ENCODE measurements around the gene MT1A. TPM values are rescaled to one million over a fixed set of nuclear protein-coding genes. Genes with fewer than 3 reads are reported as not detected.
"Not testable (repeated sequence)": the region's sequence is repeated elsewhere in the genome, so short reads cannot be mapped to it uniquely, and the experiment has no call there.

Gene MT1A
- total RNA-seq, 1 donor from 2014 or later: 2.1 TPM

DNA sequence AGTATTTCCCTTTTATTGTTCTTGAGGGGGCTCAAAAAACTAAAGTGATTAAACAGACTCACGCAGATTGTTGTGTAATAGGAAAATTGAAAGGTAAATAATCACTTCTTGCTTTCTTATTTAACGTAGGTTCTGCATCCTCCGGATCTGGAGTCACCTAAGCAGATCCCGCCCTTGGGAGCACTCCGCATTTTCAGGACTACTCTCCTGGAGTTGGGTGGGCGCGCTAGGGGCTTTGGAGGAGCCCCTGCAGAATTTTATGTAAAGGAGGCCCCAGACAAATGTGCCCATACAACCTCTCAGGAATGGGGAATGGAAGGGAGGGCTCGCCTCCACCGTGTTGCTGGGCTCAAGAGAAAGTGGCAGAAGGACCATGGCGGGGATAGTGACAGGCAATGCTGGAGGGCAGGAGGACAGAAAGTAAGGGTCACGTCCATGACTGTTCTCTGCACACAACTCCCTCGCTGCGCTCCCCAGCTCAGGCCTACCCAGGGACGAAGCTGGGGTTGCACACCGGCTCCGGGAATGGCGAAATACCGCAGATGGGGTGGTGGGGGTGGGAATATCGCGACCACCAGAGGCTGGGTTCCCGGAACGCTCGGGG is 21.8 kb upstream of the MT1A start:
- no peak for DNase-seq
- Mint-ChIP-seq H3K9me3 (no peaks in the 10 kb centered on the region), H3K4me1 (peaks cover 43% of the 10 kb centered on the region), H3K36me3 (ENCODE audit: low read depth) (no peaks in the 10 kb centered on the region), H3K27me3 (no peaks in the 10 kb centered on the region), H3K27ac (peak overlapping the region; percentile 59), H3K4me3 (peak overlapping the region; percentile 86)
- intact Hi-C loops (cut with micrococcal nuclease): loop anchor here (1.0 to 10.0 kb wide), 4 partner anchors 7 to 988 kb away; partner anchors contain the start of genes CCDC102A and MT1E

GRCh38 chr16:56617212-56618085 is 21.0 kb upstream of the MT1A start:
- H3K27me3 Mint-ChIP-seq: no peaks in the 10 kb centered on the region
- H3K9me3 Mint-ChIP-seq: no peaks in the 10 kb centered on the region
- H3K4me1 Mint-ChIP-seq: peaks cover 41% of the 10 kb centered on the region
- peak overlapping the region; percentile 86 for H3K4me3 Mint-ChIP-seq
- H3K36me3 Mint-ChIP-seq (ENCODE audit: low read depth): no peaks in the 10 kb centered on the region
- peak; percentile 92 for DNase-seq
- H3K27ac Mint-ChIP-seq: peak overlapping the region; percentile 67
- intact Hi-C loops (cut with micrococcal nuclease): loop anchor here (1.0 to 10.0 kb wide), 4 partner anchors 8 to 987 kb away; partner anchors contain the start of genes CCDC102A and MT1E

DNA sequence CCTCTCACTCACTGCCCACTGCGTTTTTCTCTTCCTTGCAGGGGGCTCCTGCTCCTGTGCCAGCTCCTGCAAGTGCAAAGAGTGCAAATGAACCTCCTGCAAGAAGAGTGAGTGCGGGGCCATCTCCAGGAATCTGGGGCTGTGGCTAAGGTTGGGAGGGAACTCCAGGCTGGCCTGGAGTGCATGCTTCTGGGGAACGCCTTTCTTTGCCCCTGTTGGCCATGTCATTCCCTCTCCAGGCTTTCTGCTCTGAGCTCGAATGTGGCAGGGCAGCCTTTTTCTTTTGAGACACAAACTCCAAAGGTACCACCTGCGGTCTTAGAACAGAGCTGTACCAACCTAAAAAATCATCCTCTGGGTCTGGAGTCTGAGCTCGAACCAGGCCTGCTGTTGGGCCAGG is 20.3 kb upstream of the MT1A start:
- no peaks in the 10 kb centered on the region for H3K27me3 Mint-ChIP-seq
- H3K4me3 Mint-ChIP-seq: peak overlapping the region; percentile 86
- no peak for DNase-seq
- intact Hi-C loops (cut with micrococcal nuclease): loop anchor here (10.0 kb wide), 2 partner anchors 917 to 987 kb away; partner anchors contain the start of gene CCDC102A
- H3K9me3 Mint-ChIP-seq: no peaks in the 10 kb centered on the region
- no peaks in the 10 kb centered on the region for H3K36me3 Mint-ChIP-seq (ENCODE audit: low read depth)
- no peak overlapping the region for H3K27ac Mint-ChIP-seq
- peaks cover 38% of the 10 kb centered on the region for H3K4me1 Mint-ChIP-seq

- no peaks in the 10 kb centered on the region for H3K36me3 Mint-ChIP-seq (ENCODE audit: low read depth)
- intact Hi-C loops (cut with micrococcal nuclease): no loop called here
Measured at GRCh38 chr16:56620339-56620897, 18.0 kb upstream of the MT1A start.

GRCh38 chr16:56621665-56622445 is 16.6 kb upstream of the MT1A start:
- H3K36me3 Mint-ChIP-seq (ENCODE audit: low read depth); DNase-seq; H3K27ac Mint-ChIP-seq; H3K4me3 Mint-ChIP-seq; intact Hi-C loops (cut with micrococcal nuclease); H3K27me3 Mint-ChIP-seq; H3K9me3 Mint-ChIP-seq: not testable (repeated sequence)
- H3K4me1 Mint-ChIP-seq: peaks cover 27% of the 10 kb centered on the region

More at GRCh38 chr16:56620339-56620897, 18.0 kb upstream of the MT1A start:
- Mint-ChIP-seq H3K27me3 (no peaks in the 10 kb centered on the region), H3K9me3 (no peaks in the 10 kb centered on the region), H3K27ac (no peak overlapping the region), H3K4me1 (peaks cover 23% of the 10 kb centered on the region), H3K4me3 (no peak overlapping the region)
- no peak for DNase-seq

DNA sequence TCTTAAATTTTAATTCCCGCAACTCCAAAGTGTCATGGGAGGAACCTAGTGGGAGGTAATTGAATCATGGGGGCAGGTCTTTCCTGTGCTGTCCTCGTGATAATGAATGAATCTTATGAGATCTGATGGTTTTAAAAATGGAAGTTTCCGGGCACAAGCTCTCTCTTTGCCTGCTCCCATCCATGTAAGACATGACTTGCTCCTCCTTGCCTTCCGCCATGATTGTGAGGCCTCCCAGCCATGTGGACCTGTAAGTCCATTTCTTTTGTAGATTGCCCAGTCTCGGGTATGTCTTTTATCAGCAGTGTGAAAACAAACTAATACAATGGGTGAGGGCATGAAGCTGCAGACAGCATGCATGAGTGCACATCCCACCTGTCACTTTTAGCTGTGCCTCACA is 15.3 kb upstream of the MT1A start:
- intact Hi-C loops (cut with micrococcal nuclease); H3K36me3 Mint-ChIP-seq (ENCODE audit: low read depth); H3K9me3 Mint-ChIP-seq; DNase-seq; H3K27me3 Mint-ChIP-seq; H3K27ac Mint-ChIP-seq; H3K4me3 Mint-ChIP-seq: not testable (repeated sequence)
- H3K4me1 Mint-ChIP-seq: peaks cover 20% of the 10 kb centered on the region

GRCh38 chr16:56623637-56624036 is 14.8 kb upstream of the MT1A start:
- Mint-ChIP-seq H3K9me3 (no peaks in the 10 kb centered on the region), H3K27ac (no peak overlapping the region), H3K4me1 (peaks cover 19% of the 10 kb centered on the region), H3K4me3 (no peak overlapping the region), H3K27me3 (peaks cover under 1% of the 10 kb centered on the region), H3K36me3 (ENCODE audit: low read depth) (no peaks in the 10 kb centered on the region)
- intact Hi-C loops (cut with micrococcal nuclease): no loop called here
- DNase-seq: no peak

DNA sequence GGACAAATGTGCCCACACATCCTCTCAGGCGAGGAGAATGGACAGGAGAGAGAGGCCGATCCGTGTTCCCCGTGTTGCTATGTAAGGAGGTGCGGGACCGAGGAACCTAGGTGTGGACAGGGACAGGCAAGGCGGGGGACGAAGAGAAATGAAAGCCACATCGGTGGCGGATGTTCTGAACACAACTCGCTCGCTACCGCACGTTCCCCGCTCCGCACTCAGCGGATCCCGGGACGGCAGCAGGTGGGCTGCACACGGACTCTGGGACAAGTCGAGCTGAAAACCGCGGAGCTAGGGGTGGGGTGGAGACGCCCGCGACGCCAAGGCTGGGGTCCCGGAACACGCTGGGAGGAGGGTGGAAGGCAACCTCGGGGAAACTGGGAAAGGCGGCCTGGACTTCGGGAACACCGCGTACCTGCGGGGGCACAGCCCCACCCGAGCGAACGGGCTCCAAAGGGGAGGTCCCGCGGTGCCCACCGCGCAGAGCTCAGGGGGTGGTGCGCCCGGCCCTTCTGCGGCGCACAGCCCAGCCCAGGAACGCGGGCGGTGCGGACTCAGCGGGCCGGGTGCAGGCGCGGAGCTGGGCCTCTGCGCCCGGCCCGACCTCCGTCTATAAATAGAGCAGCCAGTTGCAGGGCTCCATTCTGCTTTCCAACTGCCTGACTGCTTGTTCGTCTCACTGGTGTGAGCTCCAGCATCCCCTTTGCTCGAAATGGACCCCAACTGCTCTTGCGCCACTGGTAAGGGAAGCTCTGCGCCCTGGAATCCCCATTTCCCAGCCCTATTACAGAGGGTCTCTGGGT is 13.1 kb upstream of the MT1A start, which contains the start of gene MT1E:
MT1E (plus strand) TSS at position 642 of the 803 bp plus-strand sequence; CDS start at position 713, 71 bp downstream.
- intact Hi-C loops (cut with micrococcal nuclease): loop anchor here (1.0 kb wide), 2 partner anchors 8 to 17 kb away; partner anchors contain the start of gene MT2A
- H3K4me1 Mint-ChIP-seq: peaks cover 22% of the 10 kb centered on the region
- DNase-seq: peak; percentile 94
- H3K9me3 Mint-ChIP-seq: no peaks in the 10 kb centered on the region
- peaks cover 7% of the 10 kb centered on the region for H3K27me3 Mint-ChIP-seq
- H3K4me3 Mint-ChIP-seq: peak within 1 kb of the TSS; percentile 90
- H3K36me3 Mint-ChIP-seq (ENCODE audit: low read depth): no peaks in the 10 kb centered on the region
- H3K27ac Mint-ChIP-seq: peak within 1 kb of the TSS; percentile 96

- peak overlapping the region; percentile 90 for H3K4me3 Mint-ChIP-seq
- H3K9me3 Mint-ChIP-seq: no peaks in the 10 kb centered on the region
- no peaks in the 10 kb centered on the region for H3K36me3 Mint-ChIP-seq (ENCODE audit: low read depth)
- intact Hi-C loops (cut with micrococcal nuclease): loop anchor here (1.0 kb wide), 2 partner anchors 9 to 18 kb away; partner anchors contain the start of gene MT2A
- peaks cover 25% of the 10 kb centered on the region for H3K4me1 Mint-ChIP-seq
- no peak for DNase-seq
- H3K27me3 Mint-ChIP-seq: peaks cover 15% of the 10 kb centered on the region
- peak overlapping the region; percentile 86 for H3K27ac Mint-ChIP-seq
Measured at GRCh38 chr16:56625943-56626654, 12.4 kb upstream of the MT1A start.

- no peak for DNase-seq
- intact Hi-C loops (cut with micrococcal nuclease): no loop called here
- no peaks in the 10 kb centered on the region for H3K36me3 Mint-ChIP-seq (ENCODE audit: low read depth)
- H3K4me3 Mint-ChIP-seq: peak overlapping the region; percentile 90
- H3K9me3 Mint-ChIP-seq: no peaks in the 10 kb centered on the region
- no peak overlapping the region for H3K27ac Mint-ChIP-seq
- peaks cover 26% of the 10 kb centered on the region for H3K4me1 Mint-ChIP-seq
- peaks cover 21% of the 10 kb centered on the region for H3K27me3 Mint-ChIP-seq
Measured at GRCh38 chr16:56626685-56627084, 11.8 kb upstream of the MT1A start.

- DNase-seq: no peak
- Mint-ChIP-seq H3K4me3 (no peak overlapping the region), H3K4me1 (peaks cover 33% of the 10 kb centered on the region), H3K9me3 (no peaks in the 10 kb centered on the region), H3K27me3 (peaks cover 37% of the 10 kb centered on the region), H3K27ac (no peak overlapping the region), H3K36me3 (ENCODE audit: low read depth) (no peaks in the 10 kb centered on the region)
- intact Hi-C loops (cut with micrococcal nuclease): no loop called here
Measured at GRCh38 chr16:56628486-56629350, 9.7 kb upstream of the MT1A start.
